A549 (cell line): ENCODE data around the gene PDZD7.

Source experiments
- CTCF ChIP-seq: fragments of >200 bp; sonication (Bioruptor Twin); formaldehyde crosslinking; IDR thresholded peaks from 3 replicates; pipeline ENCODE4 v1.5.1; 2016
- ELK1 ChIP-seq: fragments of 150-350 bp; IDR thresholded peaks from 2 replicates; pipeline ENCODE4 v1.6.1; 2014; ENCODE audit warnings: low read depth, mild to moderate bottlenecking, low read length
- PBX3 ChIP-seq: IDR thresholded peaks from 2 replicates; pipeline ENCODE4 v1.6.1; 2012
- POLR2A ChIP-seq: IDR thresholded peaks from 2 replicates; pipeline ENCODE4 v1.6.1; 2012; ENCODE audit warnings: mild to moderate bottlenecking, low read length
- TFCP2L1 ChIP-seq: fragments of 250-450 bp; sonication (Bioruptor Pico); IDR thresholded peaks from 2 replicates; pipeline ENCODE4 v1.5.0; 2021; ENCODE audit warnings: mild to moderate bottlenecking

GRCh38 chr10:101066896-101067355 lies 36.0 kb upstream of the PDZD7 start:
- TF ChIP-seq POLR2A (no peak), CTCF (no peak), PBX3 (no peak), ELK1 (no peak), TFCP2L1 (CRISPR knock-in tag) (no peak)
